ENCODE data around the gene DMD. TPM values are rescaled to one million over a fixed set of nuclear protein-coding genes. Genes with fewer than 3 reads are reported as not detected.

The DMD gene
- total RNA-seq, 1 experiment from 2014 or later: 2.2 TPM

DNA sequence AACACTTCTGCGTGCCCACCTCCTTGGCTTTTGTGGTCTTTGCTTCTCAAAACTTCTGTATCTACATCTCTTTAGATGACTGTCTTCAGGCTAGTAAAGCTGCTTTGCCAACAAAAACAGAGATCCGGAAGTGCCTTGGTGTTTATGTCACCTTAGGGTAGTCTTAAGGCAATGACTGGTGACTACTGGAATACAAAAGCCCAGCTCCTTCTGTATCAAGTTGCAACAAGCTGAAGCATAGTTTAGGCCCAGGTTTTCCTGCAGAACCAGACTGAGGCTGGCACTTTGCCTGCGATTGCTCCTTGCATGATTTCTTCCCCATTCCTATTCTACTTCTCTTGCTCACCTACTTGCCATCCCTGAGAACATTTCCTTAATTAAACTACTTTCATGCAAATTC lies 333.8 kb downstream of the DMD start:
- no TSS peak for BruUV-seq (replicated peaks)
- CTCF ChIA-PET: no interaction called here
- DNase-seq (ENCODE audit: low read depth, low spot score): no peak
- no peaks in the 10 kb centered on the region for H3K27me3 ChIP-seq (ENCODE audit: control insufficient read depth, insufficient read depth, low read length)
- TF ChIP-seq, protein P1, sequence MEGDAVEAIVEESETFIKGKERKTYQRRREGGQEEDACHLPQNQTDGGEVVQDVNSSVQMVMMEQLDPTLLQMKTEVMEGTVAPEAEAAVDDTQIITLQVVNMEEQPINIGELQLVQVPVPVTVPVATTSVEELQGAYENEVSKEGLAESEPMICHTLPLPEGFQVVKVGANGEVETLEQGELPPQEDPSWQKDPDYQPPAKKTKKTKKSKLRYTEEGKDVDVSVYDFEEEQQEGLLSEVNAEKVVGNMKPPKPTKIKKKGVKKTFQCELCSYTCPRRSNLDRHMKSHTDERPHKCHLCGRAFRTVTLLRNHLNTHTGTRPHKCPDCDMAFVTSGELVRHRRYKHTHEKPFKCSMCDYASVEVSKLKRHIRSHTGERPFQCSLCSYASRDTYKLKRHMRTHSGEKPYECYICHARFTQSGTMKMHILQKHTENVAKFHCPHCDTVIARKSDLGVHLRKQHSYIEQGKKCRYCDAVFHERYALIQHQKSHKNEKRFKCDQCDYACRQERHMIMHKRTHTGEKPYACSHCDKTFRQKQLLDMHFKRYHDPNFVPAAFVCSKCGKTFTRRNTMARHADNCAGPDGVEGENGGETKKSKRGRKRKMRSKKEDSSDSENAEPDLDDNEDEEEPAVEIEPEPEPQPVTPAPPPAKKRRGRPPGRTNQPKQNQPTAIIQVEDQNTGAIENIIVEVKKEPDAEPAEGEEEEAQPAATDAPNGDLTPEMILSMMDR (IDR thresholded peaks at IDR 0.05): no peak
- TF ChIP-seq, protein P2, sequence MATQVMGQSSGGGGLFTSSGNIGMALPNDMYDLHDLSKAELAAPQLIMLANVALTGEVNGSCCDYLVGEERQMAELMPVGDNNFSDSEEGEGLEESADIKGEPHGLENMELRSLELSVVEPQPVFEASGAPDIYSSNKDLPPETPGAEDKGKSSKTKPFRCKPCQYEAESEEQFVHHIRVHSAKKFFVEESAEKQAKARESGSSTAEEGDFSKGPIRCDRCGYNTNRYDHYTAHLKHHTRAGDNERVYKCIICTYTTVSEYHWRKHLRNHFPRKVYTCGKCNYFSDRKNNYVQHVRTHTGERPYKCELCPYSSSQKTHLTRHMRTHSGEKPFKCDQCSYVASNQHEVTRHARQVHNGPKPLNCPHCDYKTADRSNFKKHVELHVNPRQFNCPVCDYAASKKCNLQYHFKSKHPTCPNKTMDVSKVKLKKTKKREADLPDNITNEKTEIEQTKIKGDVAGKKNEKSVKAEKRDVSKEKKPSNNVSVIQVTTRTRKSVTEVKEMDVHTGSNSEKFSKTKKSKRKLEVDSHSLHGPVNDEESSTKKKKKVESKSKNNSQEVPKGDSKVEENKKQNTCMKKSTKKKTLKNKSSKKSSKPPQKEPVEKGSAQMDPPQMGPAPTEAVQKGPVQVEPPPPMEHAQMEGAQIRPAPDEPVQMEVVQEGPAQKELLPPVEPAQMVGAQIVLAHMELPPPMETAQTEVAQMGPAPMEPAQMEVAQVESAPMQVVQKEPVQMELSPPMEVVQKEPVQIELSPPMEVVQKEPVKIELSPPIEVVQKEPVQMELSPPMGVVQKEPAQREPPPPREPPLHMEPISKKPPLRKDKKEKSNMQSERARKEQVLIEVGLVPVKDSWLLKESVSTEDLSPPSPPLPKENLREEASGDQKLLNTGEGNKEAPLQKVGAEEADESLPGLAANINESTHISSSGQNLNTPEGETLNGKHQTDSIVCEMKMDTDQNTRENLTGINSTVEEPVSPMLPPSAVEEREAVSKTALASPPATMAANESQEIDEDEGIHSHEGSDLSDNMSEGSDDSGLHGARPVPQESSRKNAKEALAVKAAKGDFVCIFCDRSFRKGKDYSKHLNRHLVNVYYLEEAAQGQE (IDR thresholded peaks at IDR 0.05; ENCODE audit: insufficient read depth in 1 of 2, low read depth in 2 of 2, low read length in 1 of 2): no peak
- no peak for TF ChIP-seq SIN3A (IDR thresholded peaks at IDR 0.05; ENCODE audit: borderline replicate concordance, insufficient read depth, low read depth, low read length)
- TF ChIP-seq TCF7L2 (IDR thresholded peaks at IDR 0.05; ENCODE audit: low read depth, low read length): no peak
- TF ChIP-seq POLR2AphosphoS5 (IDR thresholded peaks at IDR 0.05; ENCODE audit: low read depth, low read length): no peak
- POLR2A ChIA-PET: no interaction called here
- intact Hi-C loops (cut with micrococcal nuclease; ENCODE audit: unreplicated experiment) (no loop called here), in situ Hi-C loops (cut with HindIII; ENCODE audit: low pct_unique_long_range_greater_than_20kb, low sequenced_read_pairs) (no loop called here)
- H3K4me3 ChIP-seq (ENCODE audit: low read depth in 2 of 2, low read length in 2 of 2): no peak overlapping the region
- no peaks in the 10 kb centered on the region for H3K9me3 ChIP-seq (ENCODE audit: control insufficient read depth, insufficient read depth, low read depth, low read length)
- H3K4me1 ChIP-seq (ENCODE audit: control insufficient read depth, insufficient read depth, low read length): no peaks in the 10 kb centered on the region
- no peak for ATAC-seq
- H3K36me3 ChIP-seq (ENCODE audit: control insufficient read depth, insufficient read depth, low read length): no peaks in the 10 kb centered on the region
- no peak overlapping the region for H3K27ac ChIP-seq (ENCODE audit: low read length)

- in situ Hi-C loops (cut with HindIII; ENCODE audit: low pct_unique_long_range_greater_than_20kb, low sequenced_read_pairs): no loop called here
- ATAC-seq: no peak
- Histone ChIP-seq H3K27me3 (ENCODE audit: control insufficient read depth, insufficient read depth, low read length) (no peaks in the 10 kb centered on the region), H3K36me3 (ENCODE audit: control insufficient read depth, insufficient read depth, low read length) (no peaks in the 10 kb centered on the region), H3K4me1 (ENCODE audit: control insufficient read depth, insufficient read depth, low read length) (no peaks in the 10 kb centered on the region), H3K4me3 (ENCODE audit: low read depth in 2 of 2, low read length in 2 of 2) (no peak overlapping the region), H3K27ac (ENCODE audit: low read length) (no peak overlapping the region), H3K9me3 (ENCODE audit: control insufficient read depth, insufficient read depth, low read depth, low read length) (no peaks in the 10 kb centered on the region)
- CTCF ChIA-PET: no interaction called here
- DNase-seq (ENCODE audit: low read depth, low spot score): no peak
- intact Hi-C loops (cut with micrococcal nuclease; ENCODE audit: unreplicated experiment): no loop called here
- POLR2A ChIA-PET: no interaction called here
- TF ChIP-seq TCF7L2 (IDR thresholded peaks at IDR 0.05; ENCODE audit: low read depth, low read length) (no peak), POLR2AphosphoS5 (IDR thresholded peaks at IDR 0.05; ENCODE audit: low read depth, low read length) (no peak), SIN3A (IDR thresholded peaks at IDR 0.05; ENCODE audit: borderline replicate concordance, insufficient read depth, low read depth, low read length) (no peak)
- TF ChIP-seq, protein P1 (IDR thresholded peaks at IDR 0.05): no peak
- TF ChIP-seq, protein P2 (IDR thresholded peaks at IDR 0.05; ENCODE audit: insufficient read depth in 1 of 2, low read depth in 2 of 2, low read length in 1 of 2): no peak
- no TSS peak for BruUV-seq (replicated peaks)
Measured at GRCh38 chrX:32874839-32875238, 336.5 kb downstream of the DMD start.

Measured in Panc1 (cell line).